GM12878 (cell line): ENCODE data around the gene AMBRA1. TPM values are rescaled to one million over a fixed set of nuclear protein-coding genes. Genes with fewer than 3 reads are reported as not detected.

Source experiments
- ATAC-seq: fragments of 200-7000 bp; cut with Tn5 transposase; 3 replicates; pipeline ENCODE4 v1.9.1; 2020; ENCODE audit warnings: mild to moderate bottlenecking, moderate library complexity
- BruUV-seq: library from RNA; stranded (reverse); fragments of 400-500 nt; replicated peaks from 2 replicates; lab custom pipeline; 2021; lab: Mats Ljungman, UMichigan
- CTCF ChIA-PET: fragments of 300-600 bp; sonication (Branson Sonifier 250); formaldehyde crosslinking; extraction: SDS; loops from one replicate; lab custom pipeline; 2021; ENCODE audit warnings: inconsistent platforms; lab: Yijun Ruan, JAX
- POLR2A ChIA-PET: fragments of 350-600 bp; formaldehyde crosslinking; extraction: SDS; loops from one replicate; lab custom pipeline; 2021; ENCODE audit warnings: inconsistent platforms; lab: Charles Lee
- RAD21 ChIA-PET: fragments of 300-600 bp; sonication (Branson Sonifier 250); formaldehyde crosslinking; loops from one replicate; lab custom pipeline; 2023; ENCODE audit warnings: antibody characterized with exemption; ENCODE audit not compliant: unreplicated experiment; lab: Charles Lee
- SMC1A ChIA-PET: fragments of 300-600 bp; sonication (Branson Sonifier 250); formaldehyde crosslinking; loops from one replicate; lab custom pipeline; 2023; ENCODE audit not compliant: unreplicated experiment, uncharacterized antibody; lab: Charles Lee
- DNase-seq: peaks from one replicate; pipeline ENCODE4 v3.0.0-alpha.2; 2011; ENCODE audit warnings: low read depth, low spot score
- FAIRE-seq: peaks from 3 replicates; lab custom pipeline; 2011; peaks lifted over from hg19 to GRCh38; lab: Jason Lieb, UNC
- H2AFZ ChIP-seq: 2 replicates; pipeline ENCODE4 v1.6.0; 2011; ENCODE audit warnings: low read depth, low read length, control low read depth; ENCODE audit not compliant: control insufficient read depth
- H3K27ac ChIP-seq: 2 replicates; pipeline ENCODE4 v1.5.1; 2011; ENCODE audit warnings: control low read depth; ENCODE audit not compliant: control insufficient read depth, insufficient read depth
- H3K27me3 ChIP-seq, 2 experiments: replicated peaks in 1 of 2; 2 replicates each; pipeline versions ENCODE4 v1.6.0 to v1.6.1; 2011; ENCODE audit warnings: low read length in 1 of 2; ENCODE audit not compliant: control insufficient read depth in 2 of 2, insufficient read depth in 2 of 2
- H3K36me3 ChIP-seq, 2 experiments: 2 replicates each; pipeline ENCODE4 v1.5.1; 2011; ENCODE audit warnings: low read length in 1 of 2; ENCODE audit not compliant: control insufficient read depth in 2 of 2, insufficient read depth in 2 of 2
- H3K4me1 ChIP-seq: 2 replicates; pipeline ENCODE4 v1.6.1; 2011; ENCODE audit warnings: mild to moderate bottlenecking, low read length, moderate library complexity, mixed read lengths; ENCODE audit not compliant: control insufficient read depth, insufficient read depth
- H3K4me2 ChIP-seq: 2 replicates; pipeline ENCODE4 v1.6.0; 2011; ENCODE audit warnings: control low read depth; ENCODE audit not compliant: control insufficient read depth, insufficient read depth
- H3K4me3 ChIP-seq: fragments of 200-600 bp; sonication (generic); 2 replicates; pipeline ENCODE4 v1.5.1; 2016
- H3K79me2 ChIP-seq: 2 replicates; pipeline ENCODE4 v1.6.0; 2011; ENCODE audit warnings: low read length; ENCODE audit not compliant: control insufficient read depth, insufficient read depth
- H3K9ac ChIP-seq: 2 replicates; pipeline ENCODE4 v1.8.0; 2011; ENCODE audit warnings: low read length, control low read depth, mixed read lengths; ENCODE audit not compliant: control insufficient read depth, insufficient read depth
- H3K9me3 ChIP-seq: replicated peaks from 3 replicates; pipeline ENCODE4 v1.5.1; 2011; ENCODE audit warnings: mild to moderate bottlenecking, low read length; ENCODE audit not compliant: control insufficient read depth, insufficient read depth
- H4K20me1 ChIP-seq: 2 replicates; pipeline ENCODE4 v1.6.0; 2011; ENCODE audit not compliant: control insufficient read depth, insufficient read depth
- ATF7 ChIP-seq: fragments of 450-650 bp; IDR thresholded peaks from 2 replicates; pipeline ENCODE4 v1.6.1; 2016; ENCODE audit warnings: low read depth, mild to moderate bottlenecking
- CBX3 ChIP-seq: fragments of 200-600 bp; sonication (generic); IDR thresholded peaks from 2 replicates; pipeline ENCODE4 v1.6.1; 2016; ENCODE audit warnings: low read depth, borderline replicate concordance
- CHD4 ChIP-seq: fragments of 200-600 bp; sonication (generic); IDR thresholded peaks from 2 replicates; pipeline ENCODE4 v1.6.1; 2016; ENCODE audit warnings: mild to moderate bottlenecking
- FOXK2 ChIP-seq: fragments of 450-650 bp; IDR thresholded peaks from 2 replicates; pipeline ENCODE4 v1.6.1; 2017; ENCODE audit warnings: mild to moderate bottlenecking, moderate library complexity
- KLF5 ChIP-seq: fragments of 450-650 bp; IDR thresholded peaks from 2 replicates; pipeline ENCODE4 v1.6.1; 2014; ENCODE audit warnings: mild to moderate bottlenecking; ENCODE audit not compliant: partially characterized antibody
- NR2C2 ChIP-seq: IDR thresholded peaks from 2 replicates; pipeline ENCODE4 v1.6.1; 2011; ENCODE audit warnings: borderline replicate concordance, low read depth; ENCODE audit not compliant: control insufficient read depth, insufficient read length
- NRF1 ChIP-seq: conservative IDR thresholded peaks from 2 replicates; pipeline ENCODE4 v1.6.1; 2011; ENCODE audit warnings: mild to moderate bottlenecking, low read depth, low read length, improper control_type of control experiment
- RAD21 ChIP-seq: IDR thresholded peaks from 2 replicates; pipeline ENCODE4 v1.6.1; 2011; ENCODE audit warnings: mild to moderate bottlenecking, low read depth, low read length, moderate library complexity; ENCODE audit not compliant: insufficient read depth
- RBBP5 ChIP-seq: fragments of 200-600 bp; sonication (generic); conservative IDR thresholded peaks from 2 replicates; pipeline ENCODE4 v1.6.1; 2016
- RELA ChIP-seq: fragments of 450-650 bp; IDR thresholded peaks from 2 replicates; pipeline ENCODE4 v1.8.0; 2014; ENCODE audit warnings: borderline replicate concordance; ENCODE audit not compliant: partially characterized antibody
- RUNX3 ChIP-seq: IDR thresholded peaks from 2 replicates; pipeline ENCODE4 v1.6.1; 2012; ENCODE audit warnings: low read length, inconsistent platforms
- STAT1 ChIP-seq: fragments of 450-650 bp; conservative IDR thresholded peaks from 2 replicates; pipeline ENCODE4 v1.6.1; 2014; ENCODE audit warnings: antibody characterized with exemption, mild to moderate bottlenecking
- SUPT20H ChIP-seq: IDR thresholded peaks from 2 replicates; pipeline ENCODE4 v1.6.1; 2011; ENCODE audit warnings: low read depth, mild to moderate bottlenecking, low read length, moderate library complexity, borderline replicate concordance; ENCODE audit not compliant: control insufficient read depth
- TBL1XR1 ChIP-seq: IDR thresholded peaks from 2 replicates; pipeline ENCODE4 v1.6.1; 2012; ENCODE audit warnings: low read depth, low read length, improper control_type of control experiment
- YY1 ChIP-seq: IDR thresholded peaks from 2 replicates; pipeline ENCODE4 v1.6.1; 2011; ENCODE audit warnings: low read depth, mild to moderate bottlenecking, low read length
- ZNF274 ChIP-seq: IDR thresholded peaks from one replicate; pipeline ENCODE4 v1.8.0; 2011; ENCODE audit not compliant: insufficient read length, insufficient read depth
- WGBS: methylation state at CpG from one replicate; pipeline ENCODE4 v1.1.6; 2016; ENCODE audit warnings: low lambda C conversion rate; ENCODE audit not compliant: insufficient replicate concordance, insufficient coverage; ENCODE audit errors: missing lambda C conversion rate; 5-methylcytosine and 5-hydroxymethylcytosine counted together
- in situ Hi-C: fragments of 300-500 bp; cut with MboI; formaldehyde crosslinking; loops from 9 replicates; pipeline ENCODE4 v1.14.3; 2018; ENCODE audit warnings: mixed read lengths
- intact Hi-C: fragments of 100-400 bp; cut with micrococcal nuclease; formaldehyde crosslinking; loops from one replicate; pipeline ENCODE4 v1.14.2; 2022; ENCODE audit not compliant: unreplicated experiment
- polyA plus RNA-seq, 11 experiments: library from polyadenylated mRNA; depleted of rRNA in 4 of 11; unstranded in 6 of 11; stranded (reverse) in 5 of 11; fragments of >200 nt; fragmentation: Nextera tagmentation in 4 of 11; fragmentation: Illumina TruSeq in 1 of 11; extraction: Ambion mirVana in 4 of 11; extraction: Trizol in 1 of 11; gene quantifications; 1 replicate in 1 of 11; 2 replicates in 10 of 11; pipeline versions ENCODE4 v1.2.1 to v1.2.3, GENCODE V29; 2011 to 2016; ENCODE audit warnings: inconsistent platforms in 2 of 11, missing spikeins in 2 of 11, low read depth in 1 of 11
- total RNA-seq, 4 experiments: library from RNA; depleted of rRNA in 3 of 4; stranded (reverse); fragments of >200 nt in 3 of 4; fragmentation: Illumina TruSeq in 1 of 4; extraction: Trizol in 1 of 4; gene quantifications; 2 replicates each; pipeline versions ENCODE4 v1.2.1 to v1.2.3, GENCODE V29; 2013 to 2021

The AMBRA1 gene
- total and polyA plus RNA-seq, 10 of the 15 experiments (the other 5 are each of a cell fraction or from before 2014, with no cell fraction given): 0.57 to 34.3 (median 13.7) TPM

DNA sequence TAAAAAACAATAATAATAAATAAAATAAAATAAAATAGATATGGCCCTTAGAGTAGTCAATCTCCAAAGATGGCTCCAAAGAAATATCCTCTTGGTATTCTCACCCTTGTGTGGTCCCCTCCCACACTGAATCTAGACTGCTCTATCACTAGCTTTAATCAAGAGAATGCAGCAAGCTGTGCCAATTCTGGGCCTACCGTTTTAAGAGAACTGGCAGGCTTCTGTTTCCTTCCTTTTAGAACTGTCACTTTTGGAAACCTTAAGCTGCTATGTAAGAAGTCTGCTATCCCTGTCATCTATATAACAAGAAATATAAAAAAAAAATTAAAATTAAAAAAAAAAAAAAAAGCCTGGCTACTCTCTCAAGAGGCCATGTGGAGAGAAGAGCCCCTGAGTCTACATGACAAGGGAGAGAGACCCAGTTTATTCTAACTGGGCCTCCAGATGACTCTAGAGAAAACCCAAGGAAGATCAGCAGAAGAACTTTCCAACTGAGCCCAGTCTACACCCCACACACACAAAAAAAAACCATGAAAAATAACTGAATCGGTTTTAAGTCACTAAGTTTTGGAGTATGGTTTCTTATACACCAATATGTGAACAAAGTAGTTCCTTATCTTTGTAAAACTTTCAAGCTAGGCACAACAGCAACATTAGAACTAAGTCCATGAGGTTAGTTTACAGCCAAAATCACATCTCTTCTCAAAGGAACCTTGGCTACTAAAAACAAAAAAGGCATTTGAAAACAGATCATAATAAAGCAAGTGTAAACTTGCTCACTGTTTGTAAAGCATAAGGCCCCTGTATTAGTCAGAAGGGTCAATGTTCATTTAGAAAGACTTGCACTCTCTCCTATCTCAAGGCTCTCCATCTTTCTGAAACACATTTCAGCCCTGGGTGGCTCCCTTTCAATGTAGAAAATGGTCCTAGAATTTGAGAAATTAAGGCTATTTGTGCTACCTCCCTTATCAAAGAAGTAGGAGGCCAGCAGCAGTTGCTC is 67.3 kb downstream of the AMBRA1 start:
- BruUV-seq: no TSS peak
- Histone ChIP-seq H3K4me3 (no peak overlapping the region), H3K27me3 (no peaks in the 10 kb centered on the region), H3K4me2 (no peak overlapping the region), H3K79me2 (peaks cover 48% of the 10 kb centered on the region), H4K20me1 (peaks cover 5% of the 10 kb centered on the region; the same call in 1 of the 2 replicates), H3K27ac (no peak overlapping the region), H3K36me3 (no peaks in the 10 kb centered on the region; a peak in 1 of 4 replicates), H3K9ac (no peak overlapping the region), H3K9me3 (peaks cover 6% of the 10 kb centered on the region; the same call in 2 of the 3 replicates), H3K4me1 (peaks cover 14% of the 10 kb centered on the region), H2AFZ (no peak overlapping the region)
- TF ChIP-seq FOXK2 (no peak), ATF7 (no peak)
- in situ Hi-C loops: no loop called here
- ChIA-PET RAD21 (interaction anchor here (0.7 to 1.5 kb wide), 3 partner anchors 97 to 188 kb away, joined by 3 to 5 read pairs (median 3); no protein-coding TSS in a partner anchor), POLR2A (interaction anchor here (0.7 to 1.0 kb wide), 3 partner anchors 11 to 441 kb away, joined by 3 to 5 read pairs (median 3); no protein-coding TSS in a partner anchor), SMC1A (interaction anchor here (1.1 to 4.8 kb wide), 4 partner anchors 9 to 81 kb away, joined by 3 to 71 read pairs (median 6); no protein-coding TSS in a partner anchor), CTCF (interaction anchor here (0.6 to 3.9 kb wide), 3 partner anchors 36 to 116 kb away, joined by 3 to 37 read pairs (median 3); no protein-coding TSS in a partner anchor)
- ATAC-seq: no peak
- no peak for FAIRE-seq
- intact Hi-C loops: no loop called here
- no peak for DNase-seq
- 72% methylated on average over 2 of the region's 2 CpGs for WGBS

DNA sequence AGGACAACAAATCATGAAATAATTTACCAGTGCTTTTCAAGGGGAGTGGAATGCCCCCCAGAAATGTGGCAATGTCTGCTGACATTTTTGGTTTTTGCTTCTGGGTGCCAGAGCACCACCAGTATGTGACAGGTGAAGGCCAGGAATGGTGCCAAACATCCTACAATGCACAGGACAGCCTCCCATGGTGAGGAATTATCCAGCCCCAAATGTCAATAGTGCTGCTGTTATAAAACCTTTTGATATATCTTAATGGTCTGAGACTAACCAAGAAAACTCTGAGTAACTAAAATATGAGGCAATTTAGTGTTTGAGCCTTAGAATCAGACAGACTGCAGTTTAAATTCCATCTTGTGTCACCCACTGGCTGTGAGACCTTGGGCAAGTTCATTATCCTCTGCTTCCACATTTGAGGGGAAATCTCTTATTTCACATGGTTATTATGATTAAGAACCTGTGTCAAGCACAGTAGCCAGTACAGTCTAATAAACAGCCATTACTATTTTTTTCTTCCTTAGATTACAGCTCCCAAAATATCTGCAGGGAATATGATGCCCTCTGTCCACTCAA is 69.5 kb downstream of the AMBRA1 start:
- peaks cover 14% of the 10 kb centered on the region for H3K4me1 ChIP-seq
- SMC1A ChIA-PET: interaction anchor here (1.2 to 4.8 kb wide), 3 partner anchors 35 to 78 kb away, joined by 4 to 71 read pairs (median 5); no protein-coding TSS in a partner anchor
- DNase-seq: no peak
- in situ Hi-C loops: no loop called here
- no peaks in the 10 kb centered on the region for H3K27me3 ChIP-seq
- CTCF ChIA-PET: interaction anchor here (1.5 to 3.9 kb wide), 3 partner anchors 16 to 68 kb away, joined by 3 to 50 read pairs (median 20); no protein-coding TSS in a partner anchor
- H2AFZ ChIP-seq: no peak overlapping the region
- H3K4me2 ChIP-seq: no peak overlapping the region
- H3K9ac ChIP-seq: no peak overlapping the region
- TF ChIP-seq KLF5 (no peak), CBX3 (no peak), SUPT20H (no peak), ZNF274 (no peak), YY1 (no peak), CHD4 (no peak), STAT1 (no peak), NRF1 (no peak), RBBP5 (no peak), RUNX3 (no peak), NR2C2 (no peak), RELA (no peak), ATF7 (no peak), TBL1XR1 (no peak), RAD21 (no peak)
- TF ChIP-seq, all 136 proteins: peak for 0
- FAIRE-seq: no peak
- no TSS peak for BruUV-seq
- no peak overlapping the region for H3K27ac ChIP-seq
- H3K36me3 ChIP-seq: no peaks in the 10 kb centered on the region; a peak in 1 of 4 replicates
- ATAC-seq: no peak
- ChIA-PET POLR2A (interaction anchor here (0.9 to 1.0 kb wide), 2 partner anchors 32 to 33 kb away, joined by 3 to 8 read pairs; no protein-coding TSS in a partner anchor), RAD21 (interaction anchor here (0.6 to 1.4 kb wide), 3 partner anchors 33 to 47 kb away, joined by 3 read pairs; no protein-coding TSS in a partner anchor)
- peaks cover 46% of the 10 kb centered on the region for H3K79me2 ChIP-seq
- H3K4me3 ChIP-seq: no peak overlapping the region
- no peaks in the 10 kb centered on the region for H4K20me1 ChIP-seq
- intact Hi-C loops: no loop called here
- H3K9me3 ChIP-seq: peaks cover 6% of the 10 kb centered on the region; the same call in 2 of the 3 replicates
